ENCODE data around the gene GRIK1.

GRIK1 gene

GRCh38 chr21:29721221-29721620 lies 218.6 kb downstream of the GRIK1 start:
- no peak overlapping the region for H2AFZ ChIP-seq (ENCODE audit: low read depth, low read length)

GRCh38 chr21:29719521-29719920 lies 220.3 kb downstream of the GRIK1 start:
- Histone ChIP-seq H3K79me2 (ENCODE audit: insufficient read depth, low read length) (no peaks in the 10 kb centered on the region), H3K4me1 (ENCODE audit: insufficient read depth, low read length) (no peaks in the 10 kb centered on the region), H3K27ac (ENCODE audit: low read length) (no peak overlapping the region), H3K27me3 (ENCODE audit: insufficient read depth, low read length, poor library complexity) (peaks cover under 1% of the 10 kb centered on the region), H3K9me3 (ENCODE audit: insufficient read depth, low read length, severe bottlenecking) (no peaks in the 10 kb centered on the region), H3K36me3 (ENCODE audit: insufficient read depth, low read length) (no peaks in the 10 kb centered on the region), H2AFZ (ENCODE audit: low read depth, low read length) (no peak overlapping the region), H4K20me1 (ENCODE audit: insufficient read depth, low read length) (no peaks in the 10 kb centered on the region), H3K9ac (ENCODE audit: low read depth, low read length) (no peak overlapping the region), H3K4me2 (ENCODE audit: insufficient read depth, low read length) (no peak overlapping the region), H3K4me3 (ENCODE audit: low read depth in 1 of 2, low read length in 2 of 2) (no peak overlapping the region)
- ATAC-seq (ENCODE audit: insufficient read depth, low read depth) (no peak), DNase-seq (no peak)
- TF ChIP-seq CTCF (IDR thresholded peaks at IDR 0.05; ENCODE audit: borderline replicate concordance, extremely low read depth, low read length, poor library complexity, severe bottlenecking) (no peak), EZH2 (IDR thresholded peaks at IDR 0.05; ENCODE audit: borderline replicate concordance, low read depth, low read length, severe bottlenecking) (no peak)

More at GRCh38 chr21:29721221-29721620, 218.6 kb downstream of the GRIK1 start:
- Histone ChIP-seq H3K4me1 (ENCODE audit: insufficient read depth, low read length) (no peaks in the 10 kb centered on the region), H3K27ac (ENCODE audit: low read length) (no peak overlapping the region), H3K27me3 (ENCODE audit: insufficient read depth, low read length, poor library complexity) (peaks cover 3% of the 10 kb centered on the region), H3K4me3 (ENCODE audit: low read depth in 1 of 2, low read length in 2 of 2) (no peak overlapping the region), H4K20me1 (ENCODE audit: insufficient read depth, low read length) (no peaks in the 10 kb centered on the region), H3K9ac (ENCODE audit: low read depth, low read length) (no peak overlapping the region), H3K36me3 (ENCODE audit: insufficient read depth, low read length) (no peaks in the 10 kb centered on the region), H3K4me2 (ENCODE audit: insufficient read depth, low read length) (no peak overlapping the region), H3K9me3 (ENCODE audit: insufficient read depth, low read length, severe bottlenecking) (no peaks in the 10 kb centered on the region), H3K79me2 (ENCODE audit: insufficient read depth, low read length) (no peaks in the 10 kb centered on the region)
- ATAC-seq (ENCODE audit: insufficient read depth, low read depth) (no peak), DNase-seq (no peak)
- TF ChIP-seq CTCF (IDR thresholded peaks at IDR 0.05; ENCODE audit: borderline replicate concordance, extremely low read depth, low read length, poor library complexity, severe bottlenecking): no peak
- TF ChIP-seq EZH2 (IDR thresholded peaks at IDR 0.05; ENCODE audit: borderline replicate concordance, low read depth, low read length, severe bottlenecking): no peak

- H2AFZ ChIP-seq (ENCODE audit: low read depth, low read length): no peak overlapping the region
- H3K9ac ChIP-seq (ENCODE audit: low read depth, low read length): no peak overlapping the region
- H3K4me2 ChIP-seq (ENCODE audit: insufficient read depth, low read length): no peak overlapping the region
- no peaks in the 10 kb centered on the region for H3K36me3 ChIP-seq (ENCODE audit: insufficient read depth, low read length)
- DNase-seq: no peak
- H3K4me1 ChIP-seq (ENCODE audit: insufficient read depth, low read length): no peaks in the 10 kb centered on the region
- H3K79me2 ChIP-seq (ENCODE audit: insufficient read depth, low read length): no peaks in the 10 kb centered on the region
- TF ChIP-seq EZH2 (IDR thresholded peaks at IDR 0.05; ENCODE audit: borderline replicate concordance, low read depth, low read length, severe bottlenecking): no peak
- no peak for TF ChIP-seq CTCF (IDR thresholded peaks at IDR 0.05; ENCODE audit: borderline replicate concordance, extremely low read depth, low read length, poor library complexity, severe bottlenecking)
- H3K27ac ChIP-seq (ENCODE audit: low read length): no peak overlapping the region
- no peaks in the 10 kb centered on the region for H3K9me3 ChIP-seq (ENCODE audit: insufficient read depth, low read length, severe bottlenecking)
- no peaks in the 10 kb centered on the region for H3K27me3 ChIP-seq (ENCODE audit: insufficient read depth, low read length, poor library complexity)
- no peak overlapping the region for H3K4me3 ChIP-seq (ENCODE audit: low read depth in 1 of 2, low read length in 2 of 2)
- H4K20me1 ChIP-seq (ENCODE audit: insufficient read depth, low read length): no peaks in the 10 kb centered on the region
- no peak for ATAC-seq (ENCODE audit: insufficient read depth, low read depth)
Measured at GRCh38 chr21:29718081-29718815, 221.5 kb downstream of the GRIK1 start.
